SU-DHL-6 (cell line): Measurements from ENCODE around the gene WWOX.

Source experiments
- H2AFZ ChIP-seq: fragments of 200-600 bp; sonication (generic); 2 replicates; pipeline ENCODE4 v1.6.1; 2014; ENCODE audit warnings: low read depth, mild to moderate bottlenecking, moderate library complexity, mixed read lengths, antibody characterized with exemption, low read length; ENCODE audit not compliant: severe bottlenecking
- H3F3A ChIP-seq: fragments of 200-600 bp; shearing (Covaris generic); 2 replicates; pipeline ENCODE4 v1.6.0; 2016; ENCODE audit warnings: antibody characterized with exemption, mild to moderate bottlenecking; ENCODE audit not compliant: insufficient read depth
- H3K27ac ChIP-seq: fragments of 200-600 bp; sonication (generic); 2 replicates; pipeline ENCODE4 v1.5.1; 2016; ENCODE audit warnings: low read depth, mild to moderate bottlenecking, low read length, moderate library complexity, mixed read lengths
- H3K27me3 ChIP-seq: fragments of 200-600 bp; sonication (generic), shearing (Covaris generic); 2 replicates; pipeline ENCODE4 v1.6.0; 2014; ENCODE audit warnings: mild to moderate bottlenecking, low read length
- H3K36me3 ChIP-seq: fragments of 200-600 bp; sonication (generic); 2 replicates; pipeline ENCODE4 v1.6.1; 2014; ENCODE audit warnings: mild to moderate bottlenecking, low read length, mixed read lengths
- H3K4me2 ChIP-seq: fragments of 300-600, 200-600 bp; shearing (Covaris generic), sonication (generic); 2 replicates; pipeline ENCODE4 v1.6.0; 2014; ENCODE audit warnings: low read length, low read depth, mild to moderate bottlenecking; ENCODE audit not compliant: poor library complexity, severe bottlenecking
- H3K4me3 ChIP-seq: fragments of 200-600 bp; sonication (generic); 2 replicates; pipeline ENCODE4 v1.5.1; 2014; ENCODE audit warnings: antibody characterized with exemption, low read length, mild to moderate bottlenecking, mixed read lengths; ENCODE audit not compliant: insufficient read depth, poor library complexity, severe bottlenecking
- H3K79me2 ChIP-seq: fragments of 200-600 bp; sonication (generic); 2 replicates; pipeline ENCODE4 v1.6.1; 2014; ENCODE audit warnings: mild to moderate bottlenecking, low read length, moderate library complexity; ENCODE audit not compliant: insufficient read depth
- H3K9ac ChIP-seq: fragments of 200-600 bp; sonication (generic); 2 replicates; pipeline ENCODE4 v1.7.0; 2014; ENCODE audit warnings: mild to moderate bottlenecking, low read length
- H3K9me2 ChIP-seq: fragments of 200-600 bp; sonication (generic); replicated peaks from 2 replicates; pipeline ENCODE4 v1.6.1; 2014; ENCODE audit warnings: low read length; ENCODE audit not compliant: insufficient read depth
- H3K9me3 ChIP-seq: fragments of 200-600 bp; sonication (generic); 2 replicates; pipeline ENCODE4 v1.6.1; 2014; ENCODE audit warnings: low read length, mixed read lengths; ENCODE audit not compliant: insufficient read depth
- H4K20me1 ChIP-seq: fragments of 200-600 bp; sonication (generic); 2 replicates; pipeline ENCODE4 v1.6.1; 2014; ENCODE audit warnings: low read depth, mild to moderate bottlenecking, antibody characterized with exemption, low read length, moderate library complexity, mixed read lengths
- EZH2phosphoT487 ChIP-seq: fragments of 200-600 bp; sonication (generic), shearing (Covaris generic); conservative IDR thresholded peaks from 2 replicates; pipeline ENCODE4 v1.6.1; 2018; ENCODE audit warnings: mild to moderate bottlenecking, antibody characterized with exemption, low read length, moderate library complexity, mixed read lengths
- TF ChIP-seq, protein P1 (sequence below): fragments of 200-600 bp; sonication (generic); IDR thresholded peaks from one replicate; pipeline ENCODE4 v1.5.1; 2017; ENCODE audit warnings: antibody characterized with exemption, mild to moderate bottlenecking, low read length, moderate library complexity; ENCODE audit not compliant: insufficient read depth, poor library complexity, severe bottlenecking

WWOX gene

DNA sequence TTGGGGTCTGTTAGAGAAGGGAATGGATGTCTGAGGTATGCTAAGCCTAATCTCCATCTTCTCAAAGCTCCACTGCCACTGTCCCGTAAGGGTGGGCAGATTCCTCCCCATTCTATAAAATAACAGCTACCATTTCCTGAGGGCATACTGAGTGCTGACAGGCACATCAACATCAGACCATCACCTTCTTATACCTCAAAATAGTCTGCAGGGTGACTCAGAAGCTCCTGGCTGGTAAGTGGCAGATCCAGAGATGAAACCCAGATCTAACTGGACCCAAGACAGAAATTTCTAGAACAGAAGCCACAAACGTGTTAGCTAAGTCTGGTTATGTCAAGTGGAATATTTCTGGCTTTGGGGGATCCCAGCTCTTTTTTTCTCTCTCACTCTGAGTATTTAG, 548.0 kb downstream of the WWOX start:
- no peak overlapping the region for H3K4me2 ChIP-seq
- no peak for TF ChIP-seq EZH2phosphoT487

DNA sequence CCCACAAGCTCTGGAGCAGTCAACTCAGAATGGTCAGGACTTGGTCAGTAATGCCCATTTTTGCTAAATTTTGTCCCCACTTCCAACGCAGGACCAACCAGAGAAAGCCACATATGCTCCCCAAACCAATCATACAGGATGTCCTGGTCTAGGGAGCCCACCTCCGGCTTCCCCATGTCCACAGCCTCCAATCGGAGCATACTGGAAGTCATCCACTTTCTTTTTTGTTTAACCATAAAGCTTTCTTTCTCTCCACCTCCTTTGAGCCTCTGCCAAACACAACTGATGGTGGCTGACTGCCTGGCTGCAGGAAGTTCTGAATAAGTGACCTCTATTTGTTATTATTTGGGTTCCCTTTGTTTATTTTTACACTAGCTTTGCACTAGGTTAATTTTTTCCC, 549.1 kb downstream of the WWOX start:
- H3K4me2 ChIP-seq: no peak overlapping the region
- no peaks in the 10 kb centered on the region for H3K36me3 ChIP-seq
- no peaks in the 10 kb centered on the region for H3K9me2 ChIP-seq
- no peak overlapping the region for H3K4me3 ChIP-seq
- no peak overlapping the region for H3K9ac ChIP-seq
- H3K79me2 ChIP-seq: no peaks in the 10 kb centered on the region
- no peaks in the 10 kb centered on the region for H4K20me1 ChIP-seq
- TF ChIP-seq, protein P1, sequence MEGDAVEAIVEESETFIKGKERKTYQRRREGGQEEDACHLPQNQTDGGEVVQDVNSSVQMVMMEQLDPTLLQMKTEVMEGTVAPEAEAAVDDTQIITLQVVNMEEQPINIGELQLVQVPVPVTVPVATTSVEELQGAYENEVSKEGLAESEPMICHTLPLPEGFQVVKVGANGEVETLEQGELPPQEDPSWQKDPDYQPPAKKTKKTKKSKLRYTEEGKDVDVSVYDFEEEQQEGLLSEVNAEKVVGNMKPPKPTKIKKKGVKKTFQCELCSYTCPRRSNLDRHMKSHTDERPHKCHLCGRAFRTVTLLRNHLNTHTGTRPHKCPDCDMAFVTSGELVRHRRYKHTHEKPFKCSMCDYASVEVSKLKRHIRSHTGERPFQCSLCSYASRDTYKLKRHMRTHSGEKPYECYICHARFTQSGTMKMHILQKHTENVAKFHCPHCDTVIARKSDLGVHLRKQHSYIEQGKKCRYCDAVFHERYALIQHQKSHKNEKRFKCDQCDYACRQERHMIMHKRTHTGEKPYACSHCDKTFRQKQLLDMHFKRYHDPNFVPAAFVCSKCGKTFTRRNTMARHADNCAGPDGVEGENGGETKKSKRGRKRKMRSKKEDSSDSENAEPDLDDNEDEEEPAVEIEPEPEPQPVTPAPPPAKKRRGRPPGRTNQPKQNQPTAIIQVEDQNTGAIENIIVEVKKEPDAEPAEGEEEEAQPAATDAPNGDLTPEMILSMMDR: no peak
- no peaks in the 10 kb centered on the region for H3K27me3 ChIP-seq
- no peak overlapping the region for H2AFZ ChIP-seq
- H3K9me3 ChIP-seq: no peaks in the 10 kb centered on the region
- no peaks in the 10 kb centered on the region for H3F3A ChIP-seq
- H3K27ac ChIP-seq: no peak overlapping the region

More for the DNA sequence above, 548.0 kb downstream of the WWOX start:
- no peaks in the 10 kb centered on the region for H3K79me2 ChIP-seq
- no peak overlapping the region for H3K9ac ChIP-seq
- H4K20me1 ChIP-seq: no peaks in the 10 kb centered on the region
- H2AFZ ChIP-seq: no peak overlapping the region
- no peak overlapping the region for H3K4me3 ChIP-seq
- no peaks in the 10 kb centered on the region for H3K9me2 ChIP-seq
- H3K27ac ChIP-seq: no peak overlapping the region
- H3F3A ChIP-seq: no peaks in the 10 kb centered on the region
- no peaks in the 10 kb centered on the region for H3K9me3 ChIP-seq
- no peaks in the 10 kb centered on the region for H3K36me3 ChIP-seq
- H3K27me3 ChIP-seq: no peaks in the 10 kb centered on the region

DNA sequence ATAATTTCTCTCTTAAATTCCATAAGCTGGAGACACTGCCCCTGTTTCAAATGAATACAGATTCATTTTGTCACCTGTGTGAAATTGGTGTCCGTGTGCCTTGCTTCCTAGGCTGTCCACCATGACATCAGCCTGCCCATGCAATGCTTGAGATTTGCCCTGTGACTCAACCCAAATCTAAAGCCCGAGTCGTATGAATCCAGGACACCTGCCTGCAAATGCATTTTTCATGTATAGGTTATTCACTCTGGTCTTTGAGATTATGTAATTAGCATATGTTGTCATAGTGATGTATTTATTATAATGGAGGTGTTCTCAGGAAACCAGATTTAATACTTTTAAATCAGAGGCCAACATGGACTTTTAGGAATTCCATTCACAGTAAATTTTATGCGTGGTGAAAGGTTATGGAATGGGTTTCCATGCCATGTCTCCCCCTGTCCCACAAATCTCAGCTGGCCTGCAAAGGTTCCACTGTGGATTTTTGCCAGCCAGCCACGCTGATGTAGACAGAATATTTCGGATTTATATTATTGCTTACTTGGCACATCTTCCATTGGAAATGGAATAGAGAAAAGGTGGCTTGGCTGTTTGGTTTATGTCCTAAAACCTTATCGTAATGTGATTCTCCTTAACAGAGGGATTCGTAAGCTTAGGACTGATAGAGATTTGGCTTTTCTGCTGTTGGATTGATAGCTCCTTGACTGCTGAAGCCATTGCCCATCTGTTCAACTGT, 551.1 kb downstream of the WWOX start:
- Histone ChIP-seq H3F3A (no peaks in the 10 kb centered on the region), H3K27ac (no peak overlapping the region), H3K36me3 (no peaks in the 10 kb centered on the region), H4K20me1 (no peaks in the 10 kb centered on the region), H3K4me3 (no peak overlapping the region), H2AFZ (no peak overlapping the region), H3K4me2 (no peak overlapping the region), H3K9me2 (no peaks in the 10 kb centered on the region), H3K27me3 (no peaks in the 10 kb centered on the region), H3K9me3 (no peaks in the 10 kb centered on the region), H3K9ac (no peak overlapping the region), H3K79me2 (no peaks in the 10 kb centered on the region)
- no peak for TF ChIP-seq EZH2phosphoT487
- TF ChIP-seq, protein P1: no peak

DNA sequence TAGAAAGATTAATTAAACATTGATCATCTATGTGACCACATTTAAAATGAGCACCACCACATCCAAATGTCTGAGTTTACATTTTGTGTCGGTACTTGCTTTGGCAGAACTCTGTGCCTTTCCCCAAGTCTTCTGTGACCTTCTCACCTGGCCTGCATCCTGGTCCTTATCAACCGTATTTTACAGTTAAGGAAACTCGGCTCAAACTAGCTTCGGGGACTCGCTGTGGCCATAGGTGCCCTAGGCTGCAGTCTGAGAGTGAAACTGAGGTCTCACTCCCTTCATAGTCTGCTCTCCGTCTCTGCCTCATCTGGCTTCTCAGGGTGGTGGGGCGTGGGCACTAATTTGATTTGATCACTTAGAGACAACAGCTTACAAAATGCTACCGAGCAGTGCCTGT, 555.5 kb downstream of the WWOX start:
- Histone ChIP-seq H3K27ac (no peak overlapping the region), H3F3A (no peaks in the 10 kb centered on the region), H3K27me3 (no peaks in the 10 kb centered on the region), H3K9me3 (no peaks in the 10 kb centered on the region), H3K36me3 (no peaks in the 10 kb centered on the region), H3K79me2 (no peaks in the 10 kb centered on the region), H3K9me2 (no peaks in the 10 kb centered on the region), H3K4me2 (no peak overlapping the region), H3K9ac (no peak overlapping the region), H2AFZ (no peak overlapping the region), H3K4me3 (no peak overlapping the region), H4K20me1 (no peaks in the 10 kb centered on the region)
- TF ChIP-seq, protein P1: no peak
- no peak for TF ChIP-seq EZH2phosphoT487
